GM19023 (cell line): Measurements from ENCODE around the gene DNTTIP2.
"Not testable (repeated sequence)": the region's sequence is repeated elsewhere in the genome, so short reads cannot be mapped to it uniquely, and the experiment has no call there.

Source experiments
- ATAC-seq: cut with Tn5 transposase; IDR thresholded peaks from one replicate; pipeline ENCODE4 v1.9.1; 2021; ENCODE audit warnings: mild to moderate bottlenecking, moderate library complexity; ENCODE audit not compliant: unreplicated experiment

DNTTIP2 gene

GRCh38 chr1:93842750-93843500 lies 36.1 kb downstream of the DNTTIP2 start:
- no peak for ATAC-seq

DNA sequence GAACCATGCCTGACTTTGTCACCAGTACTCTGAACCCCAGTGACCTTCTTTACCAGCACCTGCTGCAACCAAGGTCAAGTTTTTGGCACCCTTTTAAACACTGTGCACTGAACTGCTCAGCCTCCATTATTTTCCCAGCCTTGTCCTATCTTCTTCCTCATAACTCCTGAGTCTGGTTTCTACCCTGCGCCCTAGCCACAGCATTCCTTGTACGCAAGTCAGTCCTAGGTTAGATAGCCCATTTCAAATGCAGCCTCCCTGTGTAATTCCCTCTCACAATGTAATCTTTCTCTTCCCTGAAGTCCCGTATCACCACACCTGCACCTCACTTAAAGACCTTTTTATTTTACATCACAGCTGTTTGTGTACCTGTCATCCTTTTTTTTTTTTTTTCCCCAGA lies 37.2 kb downstream of the DNTTIP2 start:
- ATAC-seq = no peak

GRCh38 chr1:93840956-93841482 lies 38.0 kb downstream of the DNTTIP2 start:
- no peak for ATAC-seq

DNA sequence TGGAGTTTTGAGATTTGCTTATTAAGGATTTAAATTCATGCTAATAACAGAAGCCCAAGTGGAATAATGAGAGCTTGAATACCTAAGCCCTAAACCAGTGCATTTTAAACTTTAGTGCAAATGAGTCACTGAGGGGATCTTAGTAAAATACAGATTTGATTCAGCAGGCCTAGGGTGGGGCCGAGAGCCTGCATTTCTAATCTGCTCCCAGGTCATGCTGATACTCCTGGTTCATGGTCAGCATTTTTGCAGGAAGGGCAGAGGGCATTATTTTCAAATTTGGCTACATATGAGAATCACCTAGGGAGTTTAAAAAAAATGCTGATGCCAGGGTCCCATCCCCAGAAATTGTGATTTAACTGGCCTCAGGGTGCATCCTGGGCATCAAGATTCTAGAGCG lies 39.3 kb downstream of the DNTTIP2 start:
- ATAC-seq = no peak

DNA sequence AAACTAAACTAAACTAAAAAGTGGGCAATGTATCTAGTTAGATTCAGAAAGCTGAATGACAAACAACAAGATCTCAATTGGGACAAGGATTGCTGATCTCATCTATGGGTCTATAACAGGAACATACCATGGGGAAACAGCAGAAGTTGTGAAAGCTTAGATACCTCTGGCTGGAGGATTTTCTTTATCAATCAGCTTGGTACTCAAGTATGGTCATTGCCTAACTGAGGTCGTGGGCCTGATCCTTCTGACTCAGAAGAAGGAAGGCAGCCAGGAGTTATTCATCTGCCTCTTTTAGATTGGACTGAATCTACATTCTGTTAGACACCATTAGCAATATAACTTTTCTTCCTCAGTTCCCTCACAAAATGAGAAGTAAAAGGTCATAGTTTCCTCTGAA lies 39.7 kb downstream of the DNTTIP2 start:
- no peak for ATAC-seq

GRCh38 chr1:93837961-93838360 lies 41.0 kb downstream of the DNTTIP2 start:
- no peak for ATAC-seq

DNA sequence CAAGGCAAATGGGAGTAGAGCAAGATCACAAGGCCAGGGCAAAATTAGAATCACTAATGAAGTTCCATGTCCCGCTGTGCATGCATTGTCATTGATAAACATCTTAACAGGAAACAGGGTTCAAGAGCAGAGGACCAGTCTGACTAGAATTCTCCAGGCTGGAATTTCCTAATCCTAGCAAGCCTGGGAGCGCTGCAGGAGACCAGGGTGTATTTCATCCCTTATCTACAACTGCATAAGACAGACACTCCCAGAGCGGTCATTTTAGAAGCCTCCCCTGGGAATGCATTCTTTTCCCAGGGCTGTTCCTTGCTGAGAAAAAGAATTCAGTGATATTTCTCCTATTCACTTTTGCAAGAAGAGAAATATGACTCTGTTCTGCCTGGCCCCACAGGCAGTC lies 45.7 kb downstream of the DNTTIP2 start:
- ATAC-seq = not testable (repeated sequence)

GRCh38 chr1:93829061-93829460 lies 49.9 kb downstream of the DNTTIP2 start:
- ATAC-seq = no peak

DNA sequence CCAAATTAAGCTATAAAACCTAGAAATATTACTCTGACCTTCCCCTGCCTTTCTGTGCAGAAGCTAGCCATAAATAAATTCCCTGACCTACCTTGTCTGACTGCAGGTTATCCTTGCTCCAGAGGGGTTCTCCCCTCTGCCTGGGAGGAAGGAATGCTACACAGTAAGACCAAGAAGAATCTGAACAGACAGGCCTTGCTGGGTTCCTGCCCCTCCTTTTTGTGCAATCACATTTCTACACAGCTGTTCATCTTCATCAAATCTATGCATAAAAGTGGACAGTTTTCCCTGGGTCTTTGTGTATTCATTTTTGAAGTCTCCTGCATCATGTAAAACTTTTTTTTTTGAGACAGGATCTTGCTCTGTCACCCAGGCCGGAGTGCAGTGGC lies 50.6 kb downstream of the DNTTIP2 start:
- no peak for ATAC-seq

GRCh38 chr1:93827633-93828366 lies 51.2 kb downstream of the DNTTIP2 start:
- ATAC-seq = no peak

- ATAC-seq = no peak
These were observed 51.9 kb downstream of the DNTTIP2 start for GRCh38 chr1:93827128-93827527.

DNA sequence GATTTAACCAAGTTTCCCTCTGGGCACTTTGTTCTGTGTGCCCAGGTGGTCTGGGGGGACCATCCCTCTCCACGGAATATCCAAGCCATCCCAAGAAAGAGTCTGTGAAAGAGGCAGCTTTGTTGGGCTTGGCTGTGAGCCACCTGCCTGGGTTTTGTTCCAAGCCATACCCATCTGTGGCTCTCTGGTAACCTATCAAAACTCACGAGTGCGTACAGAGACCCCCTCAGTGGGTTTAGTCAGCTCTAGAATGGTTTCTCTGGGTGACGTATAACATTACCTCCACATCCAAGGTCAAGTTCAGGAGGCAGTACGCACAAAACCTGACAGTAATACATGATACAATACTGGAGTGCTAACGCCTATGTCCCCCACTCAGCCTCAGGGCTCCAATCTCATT lies 54.2 kb downstream of the DNTTIP2 start:
- ATAC-seq = no peak

GRCh38 chr1:93822730-93823425 lies 56.1 kb downstream of the DNTTIP2 start:
- ATAC-seq = no peak

DNA sequence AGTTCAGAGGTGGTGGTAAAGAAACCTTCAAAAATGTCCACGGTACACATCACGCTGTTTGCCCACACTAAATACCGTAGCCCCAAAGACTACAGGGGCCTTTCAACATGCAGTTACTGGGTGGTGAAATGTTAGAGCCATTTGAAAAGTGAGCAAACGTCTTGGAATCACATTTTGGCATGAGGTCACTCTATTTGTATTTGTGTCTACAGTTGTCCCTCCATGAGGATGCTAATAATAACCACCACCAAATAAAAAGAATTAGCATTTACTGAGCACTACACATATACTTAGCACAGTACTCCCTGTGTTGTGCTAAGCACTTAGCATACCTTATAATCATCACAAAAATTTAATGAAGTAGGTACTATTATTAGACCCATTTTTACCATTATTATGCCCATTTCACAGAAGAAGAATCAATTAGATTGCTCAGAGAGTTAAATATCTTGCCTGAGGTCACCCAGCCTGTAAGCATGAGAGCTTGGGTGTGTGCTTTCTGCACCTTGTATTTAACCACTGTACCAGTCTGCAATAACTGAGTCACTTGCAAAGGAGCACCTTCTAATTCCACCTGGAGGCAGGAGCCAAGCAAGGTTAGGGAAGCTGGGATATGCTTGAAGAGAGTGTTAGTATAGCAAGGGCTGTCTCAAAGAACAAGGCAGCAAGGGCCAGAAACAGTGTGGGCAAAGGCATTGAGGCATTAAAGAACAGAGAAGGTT lies 57.4 kb downstream of the DNTTIP2 start:
- no peak for ATAC-seq

DNA sequence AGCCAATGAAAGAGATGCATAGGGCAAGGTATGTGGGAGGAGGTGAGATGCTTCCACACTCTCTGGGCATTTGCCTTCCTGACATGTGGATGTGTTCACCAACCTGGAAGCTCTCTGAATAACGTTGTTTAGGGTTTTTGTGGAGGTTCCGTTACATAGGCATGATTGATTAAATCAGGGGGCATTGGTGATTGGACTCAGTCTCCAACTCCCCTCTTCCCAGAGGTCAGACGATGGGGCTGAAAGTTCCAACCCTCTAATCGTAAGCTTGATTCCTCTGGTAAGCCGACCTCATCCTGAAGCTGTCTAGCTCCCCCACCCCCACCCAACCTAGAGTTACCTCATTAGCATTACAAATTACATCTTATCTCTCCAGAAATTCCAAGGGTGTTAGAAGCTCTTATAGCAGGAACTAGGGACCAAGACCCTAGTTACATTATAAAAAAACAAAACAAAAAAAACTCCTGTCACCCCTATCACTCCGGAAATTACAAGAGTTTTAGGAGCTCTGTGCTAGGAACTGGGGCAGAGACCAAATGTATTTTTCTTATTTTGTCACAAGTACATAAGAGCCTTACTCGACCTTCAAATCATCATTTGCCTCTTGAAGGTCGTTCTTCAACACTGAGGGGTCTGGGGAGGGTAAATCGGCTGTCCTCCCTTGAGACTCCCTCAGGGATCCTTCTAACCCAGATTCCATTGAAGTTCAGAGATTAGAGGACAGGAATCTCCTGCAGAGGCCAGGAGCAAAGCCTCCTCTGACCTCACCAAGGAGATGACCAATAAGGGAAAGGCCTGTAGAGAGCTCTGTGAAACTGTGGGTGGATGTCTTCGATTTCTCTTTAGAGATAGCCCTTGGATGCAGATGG lies 58.2 kb downstream of the DNTTIP2 start:
- ATAC-seq = no peak

DNA sequence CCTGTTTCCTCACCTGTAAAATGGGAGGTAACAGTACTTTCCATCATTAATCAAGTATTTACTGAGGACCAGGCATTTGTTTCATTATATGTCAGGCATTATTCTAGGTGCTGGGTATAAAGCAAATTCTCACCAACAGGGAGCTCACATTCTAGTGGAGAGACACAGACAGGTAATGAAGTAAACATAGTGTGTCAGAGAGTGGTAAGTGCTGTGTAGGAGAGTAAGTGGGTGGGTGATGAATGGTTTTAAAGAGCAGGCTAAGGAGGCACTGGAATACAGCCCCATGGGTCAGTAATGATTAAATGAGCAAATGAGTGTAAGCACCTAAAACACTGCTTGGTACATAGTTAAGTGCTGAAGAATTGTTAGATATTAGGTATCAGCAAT lies 60.4 kb downstream of the DNTTIP2 start:
- no peak for ATAC-seq

- no peak for ATAC-seq
These were observed 61.0 kb downstream of the DNTTIP2 start for GRCh38 chr1:93817819-93818569.

DNA sequence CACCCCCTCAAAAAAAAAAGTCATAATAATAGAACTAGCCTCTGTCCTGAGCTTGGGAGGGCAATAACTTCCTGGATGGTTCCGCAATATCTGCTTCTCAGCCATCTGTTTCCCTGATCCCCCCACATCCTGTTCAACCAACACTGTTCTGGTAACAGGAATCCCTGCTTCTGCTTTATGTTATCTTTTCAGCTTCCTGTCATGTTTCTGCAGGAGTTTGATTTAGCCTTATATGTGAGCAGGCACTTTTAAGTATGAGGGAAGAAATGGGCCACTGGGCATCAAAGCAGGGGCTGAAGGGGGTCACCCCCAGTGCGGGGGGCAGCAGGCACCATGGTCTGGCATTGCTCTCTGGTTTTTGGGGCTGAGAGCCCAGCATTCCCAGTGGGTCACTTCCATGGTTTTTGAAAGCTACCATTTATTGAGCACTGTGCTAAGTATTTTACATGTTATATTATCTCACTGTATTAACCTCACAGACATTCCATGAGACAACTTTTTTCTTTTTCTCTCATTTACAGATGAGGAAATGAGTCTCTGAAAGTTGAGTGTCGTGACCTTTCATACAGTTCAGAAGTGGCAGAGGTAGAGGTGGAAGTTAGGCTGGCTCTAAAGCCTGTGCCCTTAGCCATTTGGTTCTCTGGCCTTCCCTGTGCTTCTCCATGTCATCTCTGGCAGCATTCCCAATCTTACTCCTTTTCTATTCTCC lies 61.9 kb downstream of the DNTTIP2 start:
- no peak for ATAC-seq
